B cell (primary cell): Measurements from ENCODE around the gene SKIC2.

Source experiments
- EZH2 ChIP-seq: IDR thresholded peaks from 2 replicates; pipeline ENCODE4 v1.6.1; 2012; ENCODE audit warnings: borderline replicate concordance, low read depth, mild to moderate bottlenecking, moderate library complexity, low read length; ENCODE audit not compliant: insufficient read depth, poor library complexity, severe bottlenecking
- TF ChIP-seq, protein P1 (sequence below): fragments of 200-600 bp; IDR thresholded peaks from one replicate; pipeline ENCODE4 v1.8.0; 2022; ENCODE audit warnings: antibody characterized with exemption, mild to moderate bottlenecking

DNA sequence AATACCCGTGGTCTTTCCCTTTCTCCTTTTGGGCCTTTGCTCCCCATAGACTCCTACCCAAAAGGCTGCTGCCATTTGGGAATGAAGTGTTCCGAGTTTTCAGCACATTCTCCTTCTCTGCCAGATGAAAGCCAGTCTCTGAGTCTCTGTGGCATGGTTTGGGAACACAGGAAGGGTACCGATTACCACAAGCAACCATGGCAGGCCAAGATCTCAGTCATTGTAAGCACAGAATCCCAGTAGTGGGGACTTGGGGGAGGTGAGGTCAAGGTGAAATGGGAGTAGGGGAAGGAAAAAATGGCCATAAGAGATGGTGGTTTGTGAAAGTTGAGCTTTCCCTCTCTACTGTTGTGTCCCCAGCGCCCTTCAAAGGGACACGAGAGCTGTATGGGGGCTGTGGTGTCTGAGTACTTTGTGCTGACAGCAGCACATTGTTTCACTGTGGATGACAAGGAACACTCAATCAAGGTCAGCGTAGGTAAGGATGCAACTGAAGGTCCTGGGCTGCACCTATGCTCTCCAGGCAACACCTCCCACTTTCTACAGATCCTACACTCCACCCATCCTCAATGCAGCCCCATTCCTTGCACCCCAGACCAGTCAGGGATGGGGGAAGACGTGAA, 8.9 kb upstream of the SKIC2 start:
- TF ChIP-seq, protein P1, sequence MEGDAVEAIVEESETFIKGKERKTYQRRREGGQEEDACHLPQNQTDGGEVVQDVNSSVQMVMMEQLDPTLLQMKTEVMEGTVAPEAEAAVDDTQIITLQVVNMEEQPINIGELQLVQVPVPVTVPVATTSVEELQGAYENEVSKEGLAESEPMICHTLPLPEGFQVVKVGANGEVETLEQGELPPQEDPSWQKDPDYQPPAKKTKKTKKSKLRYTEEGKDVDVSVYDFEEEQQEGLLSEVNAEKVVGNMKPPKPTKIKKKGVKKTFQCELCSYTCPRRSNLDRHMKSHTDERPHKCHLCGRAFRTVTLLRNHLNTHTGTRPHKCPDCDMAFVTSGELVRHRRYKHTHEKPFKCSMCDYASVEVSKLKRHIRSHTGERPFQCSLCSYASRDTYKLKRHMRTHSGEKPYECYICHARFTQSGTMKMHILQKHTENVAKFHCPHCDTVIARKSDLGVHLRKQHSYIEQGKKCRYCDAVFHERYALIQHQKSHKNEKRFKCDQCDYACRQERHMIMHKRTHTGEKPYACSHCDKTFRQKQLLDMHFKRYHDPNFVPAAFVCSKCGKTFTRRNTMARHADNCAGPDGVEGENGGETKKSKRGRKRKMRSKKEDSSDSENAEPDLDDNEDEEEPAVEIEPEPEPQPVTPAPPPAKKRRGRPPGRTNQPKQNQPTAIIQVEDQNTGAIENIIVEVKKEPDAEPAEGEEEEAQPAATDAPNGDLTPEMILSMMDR, result no peak
- TF ChIP-seq EZH2, result no peak
